ENCODE data around the gene FAM222B.

The FAM222B gene

DNA sequence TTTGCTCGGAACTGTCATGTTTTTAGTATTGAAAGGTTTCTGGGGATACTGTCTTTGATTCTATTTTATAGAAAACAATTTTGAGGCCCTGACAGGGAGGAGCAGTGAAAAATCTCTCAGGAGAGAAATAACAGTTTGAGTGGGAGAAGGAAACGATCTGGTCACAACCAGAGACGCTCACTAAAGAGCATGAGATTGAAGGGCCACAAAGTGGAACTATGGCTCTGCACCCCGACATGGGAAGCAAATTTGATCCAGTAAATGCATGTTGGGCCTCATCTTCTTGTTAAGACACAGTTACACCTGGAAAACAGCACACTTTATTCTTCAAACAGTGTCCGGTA lies 12.7 kb upstream of the FAM222B start:
- Histone ChIP-seq H3K4me1 (ENCODE audit: control insufficient read depth, insufficient read depth, low read length) (peaks cover 4% of the 10 kb centered on the region; the same call in 1 of the 2 replicates), H3K36me3 (ENCODE audit: control insufficient read depth in 2 of 2, insufficient read depth in 1 of 2, low read length in 2 of 2) (peaks cover 21 to 36% of the 10 kb centered on the region in 2 experiments), H3K27ac (ENCODE audit: extremely low read depth, low read depth, low read length) (peak overlapping the region; percentile 50), H3K4me3 (ENCODE audit: low read depth, low read length) (peak overlapping the region; percentile 75), H3K9me3 (ENCODE audit: control insufficient read depth, insufficient read depth, low read depth, low read length) (no peaks in the 10 kb centered on the region)
- POLR2A ChIA-PET = interaction anchor here (0.9 to 1.6 kb wide), 4 partner anchors 13 to 96 kb away, joined by 3 to 7 read pairs (median 5); partner anchors contain the start of genes FAM222B and PHF12
- CTCF ChIA-PET = interaction anchor here (0.7 to 3.1 kb wide), 3 partner anchors 17 to 92 kb away, joined by 3 to 23 read pairs (median 3); no protein-coding TSS in a partner anchor
- no peak for TF ChIP-seq ZNF701 (tag by site-specific recombination; IDR thresholded peaks at IDR 0.05)

- Histone ChIP-seq H3K4me1 (ENCODE audit: control insufficient read depth, insufficient read depth, low read length) (peaks cover 4% of the 10 kb centered on the region; the same call in 1 of the 2 replicates), H3K4me3 (ENCODE audit: low read depth, low read length) (peak within 1 kb of the TSS; percentile 75), H3K27ac (ENCODE audit: extremely low read depth, low read depth, low read length) (peak within 1 kb of the TSS; percentile 50), H3K36me3 (ENCODE audit: control insufficient read depth in 2 of 2, insufficient read depth in 1 of 2, low read length in 2 of 2) (peaks cover 17 to 32% of the 10 kb centered on the region in 2 experiments), H3K9me3 (ENCODE audit: control insufficient read depth, insufficient read depth, low read depth, low read length) (no peaks in the 10 kb centered on the region)
- POLR2A ChIA-PET = interaction anchor here (0.6 to 1.6 kb wide), 6 partner anchors 12 to 129 kb away, joined by 3 to 11 read pairs (median 6); partner anchors contain the start of genes FAM222B and PHF12
- CTCF ChIA-PET = interaction anchor here (1.3 kb wide), 1 partner anchor 12 kb away, joined by 3 read pairs; no protein-coding TSS in a partner anchor
- TF ChIP-seq ZNF843 (tag by site-specific recombination; IDR thresholded peaks at IDR 0.05) (peak; percentile 37; the same call in 1 of the 2 replicates), ZNF391 (tag by site-specific recombination; IDR thresholded peaks at IDR 0.05; ENCODE audit: borderline replicate concordance, low read depth) (0 out of 2 replicates have a peak, but pooled peaks have one; percentile 72), SALL2 (tag by site-specific recombination; IDR thresholded peaks at IDR 0.05; ENCODE audit: borderline replicate concordance) (no peak), SP2 (tag by site-specific recombination; IDR thresholded peaks at IDR 0.05) (peak; percentile 79), ZNF10 (tag by site-specific recombination; IDR thresholded peaks at IDR 0.05) (no peak), ZBTB6 (tag by site-specific recombination; IDR thresholded peaks at IDR 0.05) (no peak), ZNF221 (tag by site-specific recombination; IDR thresholded peaks at IDR 0.05; ENCODE audit: borderline replicate concordance) (no peak), ZSCAN16 (tag by site-specific recombination; IDR thresholded peaks at IDR 0.05) (0 out of 2 replicates have a peak, but pooled peaks have one; percentile 37), ZNF544 (tag by site-specific recombination; IDR thresholded peaks at IDR 0.05) (no peak), ZNF211 (tag by site-specific recombination; IDR thresholded peaks at IDR 0.05; ENCODE audit: low read depth) (no peak), KLF9 (tag by site-specific recombination; IDR thresholded peaks at IDR 0.05; ENCODE audit: low read depth) (peak; percentile 51), ZNF24 (tag by site-specific recombination; IDR thresholded peaks at IDR 0.05) (0 out of 2 replicates have a peak, but pooled peaks have one; percentile 40), ZEB2 (tag by site-specific recombination; IDR thresholded peaks at IDR 0.05) (peak; percentile 69), IKZF3 (tag by site-specific recombination; IDR thresholded peaks at IDR 0.05) (0 out of 2 replicates have a peak, but pooled peaks have one; percentile 43), YY2 (tag by site-specific recombination; IDR thresholded peaks at IDR 0.05) (peak; percentile 98), ZNF324 (tag by site-specific recombination; IDR thresholded peaks at IDR 0.05) (peak; percentile 87; the same call in 1 of the 2 replicates), HOXC10 (CRISPR knock-in tag; IDR thresholded peaks at IDR 0.05) (0 out of 2 replicates have a peak, but pooled peaks have one; percentile 72), ZNF366 (tag by site-specific recombination; conservative IDR thresholded peaks at IDR 0.05) (peak; percentile 94), ZFP3 (tag by site-specific recombination; IDR thresholded peaks at IDR 0.05; ENCODE audit: low read depth) (no peak), ZSCAN30 (tag by site-specific recombination; IDR thresholded peaks at IDR 0.05) (peak; percentile 18), KLF7 (tag by site-specific recombination; IDR thresholded peaks at IDR 0.05; ENCODE audit: borderline replicate concordance) (0 out of 2 replicates have a peak, but pooled peaks have one; percentile 13), ZNF513 (tag by site-specific recombination; IDR thresholded peaks at IDR 0.05) (0 out of 2 replicates have a peak, but pooled peaks have one; percentile 36), ZIC2 (tag by site-specific recombination; IDR thresholded peaks at IDR 0.05) (peak; percentile 40; the same call in 1 of the 2 replicates), ZFP69B (tag by site-specific recombination; IDR thresholded peaks at IDR 0.05) (peak; percentile 93), SP7 (tag by site-specific recombination; IDR thresholded peaks at IDR 0.05) (peak; percentile 70), KLF8 (tag by site-specific recombination; IDR thresholded peaks at IDR 0.05) (peak; percentile 88), ZNF580 (tag by site-specific recombination; IDR thresholded peaks at IDR 0.05) (peak; percentile 96), ZNF121 (tag by site-specific recombination; IDR thresholded peaks at IDR 0.05) (0 out of 2 replicates have a peak, but pooled peaks have one; percentile 55)
- TF ChIP-seq, protein P1, sequence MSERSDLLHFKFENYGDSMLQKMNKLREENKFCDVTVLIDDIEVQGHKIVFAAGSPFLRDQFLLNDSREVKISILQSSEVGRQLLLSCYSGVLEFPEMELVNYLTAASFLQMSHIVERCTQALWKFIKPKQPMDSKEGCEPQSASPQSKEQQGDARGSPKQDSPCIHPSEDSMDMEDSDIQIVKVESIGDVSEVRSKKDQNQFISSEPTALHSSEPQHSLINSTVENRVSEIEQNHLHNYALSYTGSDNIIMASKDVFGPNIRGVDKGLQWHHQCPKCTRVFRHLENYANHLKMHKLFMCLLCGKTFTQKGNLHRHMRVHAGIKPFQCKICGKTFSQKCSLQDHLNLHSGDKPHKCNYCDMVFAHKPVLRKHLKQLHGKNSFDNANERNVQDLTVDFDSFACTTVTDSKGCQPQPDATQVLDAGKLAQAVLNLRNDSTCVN (tag by site-specific recombination; optimal IDR thresholded peaks at IDR 0.05) = peak; percentile 38
Observed at GRCh38 chr17:28854457-28855335, 12.1 kb upstream of the FAM222B start, which contains the start of gene ERAL1. TSS of gene ERAL1 (plus strand) at chr17:28855016. CDS start at chr17:28855035, 19 bp downstream.

All from HEK293 (cell line).